ENCODE measurements around the gene ATG7. TPM values are rescaled to one million over a fixed set of nuclear protein-coding genes. Genes with fewer than 3 reads are reported as not detected.
"Not testable (repeated sequence)": the region's sequence is repeated elsewhere in the genome, so short reads cannot be mapped to it uniquely, and the experiment has no call there.

Gene ATG7
- total RNA-seq, 2 donors from 2014 or later, result 23.5 to 36.6 TPM

GRCh38 chr3:11408324-11408859, 136.2 kb downstream of the ATG7 start:
- Mint-ChIP-seq H3K9me3 (peaks cover 24 to 32% of the 10 kb centered on the region in 2 donors), H3K36me3 (peaks cover 49 to 56% of the 10 kb centered on the region in 2 donors)
- H3K27ac Mint-ChIP-seq; DNase-seq (ENCODE audit: low spot score in 2 of 2); ATAC-seq: not testable (repeated sequence)

DNA sequence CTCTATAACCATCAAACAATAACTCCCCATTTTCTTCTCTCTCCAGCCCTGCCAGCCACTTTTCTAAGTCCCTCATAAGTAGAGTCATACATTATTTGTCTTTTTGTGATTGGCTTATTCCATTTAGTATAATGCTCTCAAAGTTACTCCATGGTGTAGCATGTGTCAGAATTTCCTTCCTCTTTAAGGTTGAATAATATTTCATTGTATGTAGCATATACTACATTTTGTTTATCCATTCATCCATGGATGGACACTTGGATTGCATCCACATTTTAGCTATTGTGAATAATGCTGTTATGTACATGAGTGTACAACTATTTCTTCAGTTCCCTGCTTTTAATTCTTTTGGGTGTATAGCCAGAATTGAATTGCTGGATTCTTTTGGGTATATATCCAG, 138.4 kb downstream of the ATG7 start:
- DNase-seq (ENCODE audit: low spot score in 2 of 2), result no peak
- peaks cover 25 to 35% of the 10 kb centered on the region in 2 donors for H3K9me3 Mint-ChIP-seq
- H3K27ac Mint-ChIP-seq, result no peak overlapping the region
- ATAC-seq, result no peak
- peaks cover 52 to 58% of the 10 kb centered on the region in 2 donors for H3K36me3 Mint-ChIP-seq

DNA sequence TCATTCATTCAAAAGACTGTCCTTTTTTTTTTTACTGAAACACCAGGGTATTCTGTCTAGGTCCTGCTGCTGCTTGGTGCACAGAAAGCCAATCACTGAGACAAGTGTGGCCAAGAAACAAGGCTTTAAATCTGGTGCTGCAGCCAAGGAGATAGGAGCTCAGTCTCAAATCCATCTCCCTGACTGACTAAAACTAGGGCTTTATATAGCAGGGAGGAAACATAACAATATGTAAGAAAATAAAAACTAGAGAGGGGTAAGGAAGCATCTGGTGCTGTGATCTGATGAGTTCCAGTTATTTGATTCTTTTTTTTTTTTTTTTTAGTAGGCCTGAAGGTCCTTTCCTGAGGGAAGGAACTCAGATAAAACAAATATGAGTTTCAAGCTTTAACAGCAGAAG, 139.8 kb downstream of the ATG7 start:
- Mint-ChIP-seq H3K36me3 (peaks cover 38 to 44% of the 10 kb centered on the region in 2 donors), H3K9me3 (peaks cover 14 to 29% of the 10 kb centered on the region in 2 donors), H3K27ac (no peak overlapping the region)
- DNase-seq (ENCODE audit: low spot score in 2 of 2) (no peak), ATAC-seq (no peak)

DNA sequence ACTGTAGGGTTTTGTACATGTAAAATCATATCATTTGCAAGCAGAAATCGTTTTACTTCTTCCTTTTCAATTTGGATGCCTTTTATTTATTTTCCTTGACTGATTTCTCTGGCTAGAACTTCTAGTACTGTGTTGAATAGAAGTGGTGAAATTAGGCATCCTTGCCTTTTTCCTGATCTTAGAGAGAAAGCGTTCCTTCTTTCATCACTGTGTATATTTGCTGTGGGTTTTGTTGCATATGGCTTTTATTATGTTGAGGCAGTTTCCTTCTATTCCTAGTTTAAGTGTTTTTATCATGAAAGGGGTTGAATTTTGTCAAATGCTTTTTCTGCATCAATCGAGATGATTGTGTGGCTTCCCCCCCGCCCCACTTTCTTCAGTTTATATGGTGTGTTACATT, 140.9 kb downstream of the ATG7 start:
- peaks cover 27 to 33% of the 10 kb centered on the region in 2 donors for H3K36me3 Mint-ChIP-seq
- DNase-seq (ENCODE audit: low spot score in 2 of 2) (no peak), ATAC-seq (no peak)
- no peak overlapping the region for H3K27ac Mint-ChIP-seq
- H3K9me3 Mint-ChIP-seq, result peaks cover 13 to 21% of the 10 kb centered on the region in 2 donors

DNA sequence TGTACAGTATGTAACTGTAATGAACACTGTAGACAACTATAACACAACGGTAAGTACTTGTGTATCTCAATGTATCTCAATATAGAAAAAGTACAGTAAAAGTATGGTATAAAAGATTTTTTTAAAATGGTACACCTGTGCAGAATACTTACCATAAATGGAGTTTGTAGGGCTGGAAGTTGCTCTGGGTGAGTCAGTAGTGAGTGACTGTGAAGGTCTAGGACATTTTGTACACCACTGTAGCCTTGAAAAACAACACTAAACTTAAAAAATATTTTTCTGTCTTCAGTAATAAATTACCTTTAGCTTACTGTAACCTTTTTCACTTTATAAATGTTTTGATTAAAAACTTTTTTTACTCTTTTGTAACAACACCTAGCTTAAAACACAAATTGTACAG, 142.9 kb downstream of the ATG7 start:
- DNase-seq (ENCODE audit: low spot score in 2 of 2), result no peak
- ATAC-seq, result no peak
- peaks cover 14 to 16% of the 10 kb centered on the region in 2 donors for H3K36me3 Mint-ChIP-seq
- H3K9me3 Mint-ChIP-seq, result peaks cover 13 to 17% of the 10 kb centered on the region in 2 donors
- no peak overlapping the region for H3K27ac Mint-ChIP-seq

- Mint-ChIP-seq H3K36me3 (no peaks in the 10 kb centered on the region), H3K27ac (no peak overlapping the region), H3K9me3 (no peaks in the 10 kb centered on the region)
- DNase-seq (ENCODE audit: low spot score in 2 of 2), result no peak
- no peak for ATAC-seq
Measured at GRCh38 chr3:11420066-11420465, 147.9 kb downstream of the ATG7 start.

- H3K9me3 Mint-ChIP-seq, result no peaks in the 10 kb centered on the region
- no peak overlapping the region for H3K27ac Mint-ChIP-seq
- ATAC-seq (no peak), DNase-seq (ENCODE audit: low spot score in 2 of 2) (no peak)
- H3K36me3 Mint-ChIP-seq, result peaks cover 6 to 10% of the 10 kb centered on the region in 2 donors
Measured at GRCh38 chr3:11422291-11422690, 150.1 kb downstream of the ATG7 start.

GRCh38 chr3:11423868-11424267, 151.7 kb downstream of the ATG7 start:
- Mint-ChIP-seq H3K36me3 (peaks cover 15 to 19% of the 10 kb centered on the region in 2 donors), H3K27ac (peak overlapping the region in 1 of 2 donors; percentile 73), H3K9me3 (no peaks in the 10 kb centered on the region)
- DNase-seq (ENCODE audit: low spot score in 2 of 2), result no peak
- no peak for ATAC-seq

DNA sequence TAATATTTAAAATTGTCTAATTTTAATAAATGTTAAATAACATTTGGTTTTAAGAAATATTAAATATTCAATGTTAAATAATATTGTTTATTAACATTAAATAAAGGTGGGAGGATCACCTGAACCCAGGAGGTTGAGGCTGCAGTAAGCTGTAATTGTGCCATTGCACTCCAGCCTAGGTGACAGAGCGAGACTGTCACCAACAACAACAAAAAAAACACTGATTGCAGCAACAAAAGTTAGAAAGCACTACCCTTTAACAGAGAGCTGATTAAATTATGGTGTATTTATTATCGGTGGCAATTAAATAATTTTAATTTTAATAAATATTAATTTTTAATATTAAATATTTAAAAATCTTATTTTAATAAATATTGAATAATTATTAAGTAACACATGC, 152.1 kb downstream of the ATG7 start:
- ATAC-seq (no peak), DNase-seq (ENCODE audit: low spot score in 2 of 2) (no peak)

DNA sequence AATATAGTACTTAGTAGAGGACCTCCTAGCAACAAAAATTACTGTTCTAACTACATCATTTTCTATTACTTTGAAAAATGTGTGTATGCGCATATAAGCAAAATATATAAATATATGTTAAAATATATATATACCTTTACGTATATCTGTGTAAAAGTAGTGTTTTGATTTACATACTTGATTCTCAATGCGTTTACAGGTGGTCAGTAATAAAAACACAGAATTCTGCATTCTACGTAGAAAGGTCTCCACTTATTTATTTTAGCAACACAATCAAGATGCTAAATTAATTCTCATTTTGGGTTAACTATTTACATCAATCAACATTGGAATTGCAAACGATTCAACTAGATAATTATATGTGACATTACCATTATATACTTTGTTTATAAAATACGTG, 158.0 kb downstream of the ATG7 start:
- Mint-ChIP-seq H3K36me3 (peaks cover 15 to 19% of the 10 kb centered on the region in 2 donors), H3K27ac (no peak overlapping the region), H3K9me3 (no peaks in the 10 kb centered on the region)
- ATAC-seq (no peak), DNase-seq (ENCODE audit: low spot score in 2 of 2) (no peak)

More for the DNA sequence above, 152.1 kb downstream of the ATG7 start:
- no peaks in the 10 kb centered on the region for H3K9me3 Mint-ChIP-seq
- peaks cover 15 to 19% of the 10 kb centered on the region in 2 donors for H3K36me3 Mint-ChIP-seq
- H3K27ac Mint-ChIP-seq, result no peak overlapping the region

DNA sequence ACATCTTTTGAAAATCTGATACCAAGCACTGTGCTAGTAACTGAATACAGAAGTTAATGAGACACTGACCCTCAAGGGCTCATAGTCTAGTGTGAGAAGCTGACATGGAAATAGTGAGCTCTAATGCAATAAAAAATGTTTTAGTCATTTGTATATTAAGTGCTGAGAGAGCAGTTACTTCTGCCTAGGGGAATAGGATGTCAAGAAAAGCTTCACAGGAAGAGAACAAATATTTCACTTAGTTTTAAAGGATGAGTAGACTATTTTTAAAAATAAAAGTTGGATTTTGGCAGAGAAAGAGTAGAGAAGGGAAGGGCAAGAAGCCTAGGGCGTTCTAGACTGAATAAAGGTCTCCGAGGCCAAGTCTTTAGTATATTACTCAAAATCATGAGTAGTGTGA, 158.4 kb downstream of the ATG7 start:
- H3K36me3 Mint-ChIP-seq, result peaks cover 15 to 19% of the 10 kb centered on the region in 2 donors
- H3K27ac Mint-ChIP-seq, result no peak overlapping the region
- DNase-seq (ENCODE audit: low spot score in 2 of 2) (no peak), ATAC-seq (no peak)
- H3K9me3 Mint-ChIP-seq, result no peaks in the 10 kb centered on the region

GRCh38 chr3:11431319-11431718, 159.1 kb downstream of the ATG7 start:
- Mint-ChIP-seq H3K36me3 (peaks cover 14 to 19% of the 10 kb centered on the region in 2 donors), H3K27ac (no peak overlapping the region), H3K9me3 (no peaks in the 10 kb centered on the region)
- ATAC-seq (no peak), DNase-seq (ENCODE audit: low spot score in 2 of 2) (no peak)

GRCh38 chr3:11434017-11434526, 161.9 kb downstream of the ATG7 start:
- H3K36me3 Mint-ChIP-seq, result no peaks in the 10 kb centered on the region
- no peak for ATAC-seq
- H3K27ac Mint-ChIP-seq, result no peak overlapping the region
- DNase-seq (ENCODE audit: low spot score in 2 of 2), result no peak
- no peaks in the 10 kb centered on the region for H3K9me3 Mint-ChIP-seq

- DNase-seq (ENCODE audit: low spot score in 2 of 2), result no peak
- H3K9me3 Mint-ChIP-seq, result no peaks in the 10 kb centered on the region
- H3K36me3 Mint-ChIP-seq, result no peaks in the 10 kb centered on the region
- H3K27ac Mint-ChIP-seq, result no peak overlapping the region
- ATAC-seq, result no peak
Measured at GRCh38 chr3:11434563-11435096, 162.4 kb downstream of the ATG7 start.

- Mint-ChIP-seq H3K9me3 (no peaks in the 10 kb centered on the region), H3K36me3 (no peaks in the 10 kb centered on the region), H3K27ac (no peak overlapping the region)
- ATAC-seq (no peak), DNase-seq (ENCODE audit: low spot score in 2 of 2) (no peak)
Measured at GRCh38 chr3:11435440-11436165, 163.4 kb downstream of the ATG7 start.

DNA sequence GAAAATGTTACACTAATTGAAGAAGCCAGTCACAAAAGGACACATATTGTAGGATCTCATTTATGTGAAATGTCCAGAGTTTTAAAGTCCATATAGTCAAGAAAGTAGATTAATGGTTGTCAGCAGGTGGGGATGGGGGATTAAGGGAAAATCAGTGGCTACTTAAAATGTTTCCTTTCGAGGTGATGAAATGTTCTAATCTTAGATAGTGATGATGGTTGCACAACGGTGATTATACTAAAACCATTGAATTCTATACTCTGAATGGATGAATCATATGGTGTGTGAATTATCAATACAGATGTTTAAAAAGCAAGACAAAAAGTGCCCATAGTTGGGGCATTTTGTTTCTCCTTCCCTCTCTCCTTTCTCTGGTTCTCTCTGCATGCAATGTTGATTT, 164.6 kb downstream of the ATG7 start:
- ATAC-seq (no peak), DNase-seq (ENCODE audit: low spot score in 2 of 2) (no peak)
- Mint-ChIP-seq H3K9me3 (no peaks in the 10 kb centered on the region), H3K27ac (no peak overlapping the region), H3K36me3 (no peaks in the 10 kb centered on the region)

DNA sequence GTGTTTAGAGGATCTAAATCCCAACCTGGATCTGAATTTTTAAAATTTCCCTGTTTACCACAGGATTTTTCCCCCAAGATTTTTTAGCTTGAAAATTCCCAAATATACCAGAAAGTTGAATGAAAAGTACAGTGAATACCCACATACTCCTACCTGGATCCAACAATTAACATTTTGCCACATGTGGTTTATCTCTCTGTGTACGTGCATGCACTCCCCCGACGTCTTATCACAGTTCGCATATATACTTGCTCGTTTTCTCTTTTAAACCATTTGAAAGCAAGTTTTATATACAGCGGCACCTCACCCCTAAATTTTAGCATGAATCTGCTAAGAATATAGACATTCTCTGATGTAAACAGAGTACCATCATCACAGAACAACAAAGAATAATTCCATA, 165.3 kb downstream of the ATG7 start:
- DNase-seq (ENCODE audit: low spot score in 2 of 2) (no peak), ATAC-seq (no peak)
- Mint-ChIP-seq H3K9me3 (no peaks in the 10 kb centered on the region), H3K36me3 (no peaks in the 10 kb centered on the region), H3K27ac (no peak overlapping the region)

DNA sequence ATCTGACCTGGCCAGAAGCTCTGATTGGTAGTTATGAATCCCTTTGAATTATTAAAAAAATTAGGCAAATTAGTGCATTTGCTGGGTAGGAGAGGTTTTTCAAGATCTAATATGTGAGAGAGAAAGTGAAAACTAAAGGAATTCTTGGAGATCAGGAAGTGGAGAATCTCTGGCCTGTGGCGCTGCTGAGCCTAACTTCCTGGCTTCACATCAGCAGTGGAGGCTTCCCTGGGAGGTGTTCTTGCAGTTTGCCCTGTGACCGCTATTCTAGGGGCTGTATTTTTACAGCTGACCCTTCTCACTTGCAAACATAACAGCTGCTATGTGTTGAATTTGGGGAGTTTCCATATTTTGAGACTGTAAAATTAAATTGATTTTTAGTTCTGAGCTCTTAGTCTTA, 166.4 kb downstream of the ATG7 start:
- DNase-seq (ENCODE audit: low spot score in 2 of 2) (no peak), ATAC-seq (no peak)
- Mint-ChIP-seq H3K9me3 (no peaks in the 10 kb centered on the region), H3K36me3 (no peaks in the 10 kb centered on the region), H3K27ac (peak overlapping the region in 1 of 2 donors; percentile 73)
